Adrenal gland (tissue), 5 donors: ENCODE measurements around the gene KRTAP10-12.

Experiments
- CTCF ChIP-seq, 6 experiments: fragments of 450-650 bp in 4 of 6; fragments of 200-600 bp in 2 of 6; sonication (generic) in 1 of 6; IDR thresholded peaks; 1 replicate in 5 of 6; 2 replicates in 1 of 6; pipeline versions ENCODE4 v1.5.1 to v1.8.0; 2016 to 2021; ENCODE audit warnings: antibody characterized with exemption in 6 of 6, mild to moderate bottlenecking in 2 of 6, moderate library complexity in 1 of 6
- POLR2A ChIP-seq, 2 donors: fragments of 450-650 bp; IDR thresholded peaks; one replicate each; pipeline ENCODE4 v1.6.1; 2017; ENCODE audit warnings: antibody characterized with exemption in 2 of 2, mild to moderate bottlenecking in 2 of 2, moderate library complexity in 1 of 2
- donor health status: DM: no; HTN: no; CAD: no.

- no peak for TF ChIP-seq POLR2A (IDR thresholded peaks at IDR 0.05)
- no peak for TF ChIP-seq CTCF (IDR thresholded peaks at IDR 0.05)
Observed at GRCh38 chr21:44667612-44668011, 29.4 kb upstream of the KRTAP10-12 start.
